Activated CD4-positive, alpha-beta T cell treated with anti-CD3 and anti-CD28 coated beads, Interleukin-2, amount 10 ng/mL, durations not matched to agents 24 days and 14 days (primary cell): ENCODE data around the gene SYNE2. TPM values are rescaled to one million over a fixed set of nuclear protein-coding genes. Genes with fewer than 3 reads are reported as not detected.

Source experiments
- DNase-seq: peaks from one replicate; pipeline ENCODE4 v3.0.0; 2022
- H3K27ac Mint-ChIP-seq: one replicate; pipeline ENCODE4 v1.8.0; 2022; ENCODE audit warnings: mild to moderate bottlenecking, mixed read lengths
- H3K27me3 Mint-ChIP-seq: one replicate; pipeline ENCODE4 v1.8.0; 2022; ENCODE audit warnings: mixed read lengths
- H3K36me3 Mint-ChIP-seq: one replicate; pipeline ENCODE4 v1.8.0; 2022; ENCODE audit warnings: low read depth, mild to moderate bottlenecking, mixed read lengths
- H3K4me1 Mint-ChIP-seq: one replicate; pipeline ENCODE4 v1.8.0; 2021; ENCODE audit warnings: mixed read lengths
- H3K4me3 Mint-ChIP-seq: one replicate; pipeline ENCODE4 v1.8.0; 2022; ENCODE audit warnings: mild to moderate bottlenecking, moderate library complexity, mixed read lengths
- H3K9me3 Mint-ChIP-seq: one replicate; pipeline ENCODE4 v1.8.0; 2021; ENCODE audit warnings: mixed read lengths
- intact Hi-C: fragments of 100-400 bp; cut with micrococcal nuclease; formaldehyde crosslinking; loops from one replicate; pipeline ENCODE4 v1.15.1; 2023
- total RNA-seq: library from RNA; stranded (reverse); gene quantifications from 2 replicates; pipeline ENCODE4 v1.2.3, GENCODE V29; 2022

Gene SYNE2
- total RNA-seq, 1 donor from 2014 or later = 22.4 TPM

GRCh38 chr14:63938198-63939005 lies 85.6 kb downstream of the SYNE2 start:
- DNase-seq = peak; percentile 79
- H3K9me3 Mint-ChIP-seq = no peaks in the 10 kb centered on the region
- peaks cover 26% of the 10 kb centered on the region for H3K4me1 Mint-ChIP-seq
- H3K27ac Mint-ChIP-seq = no peak overlapping the region
- H3K4me3 Mint-ChIP-seq = no peak overlapping the region
- no peaks in the 10 kb centered on the region for H3K27me3 Mint-ChIP-seq
- H3K36me3 Mint-ChIP-seq = peaks cover 17% of the 10 kb centered on the region
- intact Hi-C loops = no loop called here

GRCh38 chr14:63939006-63939270 lies 86.1 kb downstream of the SYNE2 start:
- no peaks in the 10 kb centered on the region for H3K9me3 Mint-ChIP-seq
- H3K36me3 Mint-ChIP-seq = peaks cover 18% of the 10 kb centered on the region
- no peak overlapping the region for H3K4me3 Mint-ChIP-seq
- no peaks in the 10 kb centered on the region for H3K27me3 Mint-ChIP-seq
- DNase-seq = no peak
- H3K27ac Mint-ChIP-seq = no peak overlapping the region
- peaks cover 22% of the 10 kb centered on the region for H3K4me1 Mint-ChIP-seq
- intact Hi-C loops = no loop called here

GRCh38 chr14:63940387-63940786 lies 87.6 kb downstream of the SYNE2 start:
- Mint-ChIP-seq H3K27ac (peak overlapping the region; percentile 40), H3K36me3 (peaks cover 21% of the 10 kb centered on the region), H3K9me3 (no peaks in the 10 kb centered on the region), H3K4me3 (peak overlapping the region; percentile 48), H3K4me1 (peaks cover 19% of the 10 kb centered on the region), H3K27me3 (no peaks in the 10 kb centered on the region)
- peak; percentile 74 for DNase-seq
- intact Hi-C loops = no loop called here

- intact Hi-C loops = no loop called here
- H3K27ac Mint-ChIP-seq = no peak overlapping the region
- no peaks in the 10 kb centered on the region for H3K9me3 Mint-ChIP-seq
- H3K36me3 Mint-ChIP-seq = peaks cover 21% of the 10 kb centered on the region
- peaks cover 19% of the 10 kb centered on the region for H3K4me1 Mint-ChIP-seq
- DNase-seq = no peak
- no peaks in the 10 kb centered on the region for H3K27me3 Mint-ChIP-seq
- H3K4me3 Mint-ChIP-seq = no peak overlapping the region
Measured at GRCh38 chr14:63941023-63941422, 88.2 kb downstream of the SYNE2 start.

- Mint-ChIP-seq H3K4me1 (peaks cover 8% of the 10 kb centered on the region), H3K27me3 (no peaks in the 10 kb centered on the region), H3K36me3 (peaks cover 48% of the 10 kb centered on the region), H3K27ac (no peak overlapping the region), H3K9me3 (no peaks in the 10 kb centered on the region), H3K4me3 (no peak overlapping the region)
- intact Hi-C loops = no loop called here
- no peak for DNase-seq
Measured at GRCh38 chr14:63949696-63950095, 96.9 kb downstream of the SYNE2 start.

GRCh38 chr14:63951021-63951420 lies 98.2 kb downstream of the SYNE2 start:
- H3K36me3 Mint-ChIP-seq = peaks cover 50% of the 10 kb centered on the region
- intact Hi-C loops = no loop called here
- H3K27me3 Mint-ChIP-seq = no peaks in the 10 kb centered on the region
- peaks cover 10% of the 10 kb centered on the region for H3K4me1 Mint-ChIP-seq
- no peak overlapping the region for H3K27ac Mint-ChIP-seq
- no peak overlapping the region for H3K4me3 Mint-ChIP-seq
- no peaks in the 10 kb centered on the region for H3K9me3 Mint-ChIP-seq
- no peak for DNase-seq

- Mint-ChIP-seq H3K4me1 (peaks cover 10% of the 10 kb centered on the region), H3K9me3 (no peaks in the 10 kb centered on the region), H3K27ac (no peak overlapping the region), H3K27me3 (no peaks in the 10 kb centered on the region), H3K4me3 (no peak overlapping the region), H3K36me3 (peaks cover 49% of the 10 kb centered on the region)
- intact Hi-C loops = no loop called here
- DNase-seq = no peak
Measured at GRCh38 chr14:63951429-63951828, 98.6 kb downstream of the SYNE2 start.

DNA sequence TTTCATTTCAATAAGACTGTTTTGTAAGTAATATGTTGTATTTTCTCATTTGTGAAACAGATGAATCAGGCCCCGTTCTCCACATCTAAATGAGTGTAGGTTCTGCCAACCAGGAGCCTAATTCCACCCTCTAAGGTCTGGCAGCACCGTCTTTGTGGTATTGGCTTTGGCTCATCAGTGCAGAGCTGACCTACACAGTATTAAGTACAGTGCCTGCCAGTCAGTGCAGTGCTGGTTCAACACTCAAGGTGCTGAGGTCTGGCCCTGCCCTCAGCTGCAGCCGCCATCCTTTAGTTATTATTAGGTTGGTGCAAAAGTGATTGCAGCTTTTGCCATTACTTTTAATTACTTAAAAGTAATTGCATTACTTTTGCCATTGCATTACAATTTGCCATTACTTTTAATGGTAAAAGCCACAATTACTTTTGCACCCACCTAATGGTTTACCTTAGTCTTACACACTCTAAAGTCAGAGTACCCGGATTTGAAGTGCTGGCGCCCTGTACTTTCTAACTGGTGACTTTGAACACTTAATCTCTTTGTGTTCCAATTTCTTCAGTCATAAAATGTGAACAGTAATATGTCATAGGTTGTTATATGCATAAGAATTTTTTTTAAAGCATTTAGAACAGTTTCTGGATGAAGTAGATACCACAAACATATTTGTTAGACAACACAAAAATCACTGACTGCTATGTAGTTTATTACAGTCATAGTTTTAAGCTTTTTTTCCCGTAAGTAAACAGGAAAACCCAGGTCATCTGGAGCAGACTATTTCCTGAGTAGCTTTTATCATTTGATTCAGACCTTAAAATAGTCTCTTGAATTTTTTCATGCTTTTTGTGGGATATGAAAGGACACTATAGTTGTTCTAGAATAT lies 99.5 kb downstream of the SYNE2 start:
- H3K27me3 Mint-ChIP-seq = no peaks in the 10 kb centered on the region
- intact Hi-C loops = no loop called here
- H3K4me1 Mint-ChIP-seq = peaks cover 10% of the 10 kb centered on the region
- no peaks in the 10 kb centered on the region for H3K9me3 Mint-ChIP-seq
- no peak overlapping the region for H3K4me3 Mint-ChIP-seq
- no peak overlapping the region for H3K27ac Mint-ChIP-seq
- peaks cover 52% of the 10 kb centered on the region for H3K36me3 Mint-ChIP-seq
- no peak for DNase-seq

- Mint-ChIP-seq H3K36me3 (peaks cover 50% of the 10 kb centered on the region), H3K4me3 (no peak overlapping the region), H3K27me3 (no peaks in the 10 kb centered on the region), H3K27ac (peak overlapping the region; percentile 11), H3K4me1 (peaks cover 10% of the 10 kb centered on the region), H3K9me3 (no peaks in the 10 kb centered on the region)
- no peak for DNase-seq
- intact Hi-C loops = no loop called here
Measured at GRCh38 chr14:63952933-63953437, 100.2 kb downstream of the SYNE2 start.

DNA sequence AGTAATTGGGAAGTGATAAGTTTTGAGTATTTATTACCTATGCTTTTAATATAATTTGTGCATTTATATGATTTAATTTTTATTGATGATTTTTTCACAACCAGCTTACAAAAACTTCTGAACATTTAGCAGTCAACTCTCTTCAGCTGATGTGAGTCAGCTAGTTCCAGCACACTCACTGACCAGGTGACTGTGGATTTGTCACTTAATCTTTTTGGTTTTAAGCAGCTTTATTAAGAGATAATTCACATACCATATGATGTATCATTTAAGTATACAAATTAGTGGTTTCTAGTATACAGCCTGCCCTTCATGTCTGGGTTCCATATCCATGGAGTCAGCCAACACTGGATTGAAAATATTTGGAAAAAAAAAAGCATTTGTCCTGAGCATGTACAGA lies 103.5 kb downstream of the SYNE2 start:
- no peaks in the 10 kb centered on the region for H3K27me3 Mint-ChIP-seq
- H3K27ac Mint-ChIP-seq = no peak overlapping the region
- H3K36me3 Mint-ChIP-seq = peaks cover 37% of the 10 kb centered on the region
- DNase-seq = no peak
- H3K4me3 Mint-ChIP-seq = no peak overlapping the region
- H3K9me3 Mint-ChIP-seq = no peaks in the 10 kb centered on the region
- peaks cover 10% of the 10 kb centered on the region for H3K4me1 Mint-ChIP-seq
- intact Hi-C loops = no loop called here

DNA sequence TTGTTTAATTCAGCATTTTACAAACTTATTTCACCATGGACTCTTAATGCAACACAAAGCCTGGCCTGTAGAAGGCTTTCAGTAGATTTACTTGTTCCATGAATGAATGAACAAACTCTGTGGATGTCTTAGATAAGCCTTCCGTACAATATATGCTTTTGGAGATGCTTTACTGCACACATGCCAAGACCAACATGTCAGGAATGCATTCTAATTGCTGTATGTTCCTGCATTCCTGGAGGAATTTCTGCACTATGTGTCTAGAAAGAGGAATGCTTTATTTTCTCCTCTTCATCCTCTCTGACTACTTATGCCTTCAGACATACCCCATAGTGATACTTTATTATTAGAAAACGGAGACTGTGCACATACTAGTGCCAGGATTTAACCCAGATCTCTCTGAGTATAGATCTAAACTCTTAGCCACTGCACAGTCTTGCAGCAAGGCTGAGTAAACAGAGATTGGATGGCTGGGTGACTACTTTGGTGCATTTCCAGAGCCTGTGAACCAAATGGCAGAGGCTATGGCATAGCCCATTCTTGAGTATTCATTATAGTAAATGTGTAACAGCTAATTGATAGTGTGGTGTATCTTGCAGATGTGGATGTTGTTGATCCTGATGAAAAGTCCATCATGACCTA lies 108.2 kb downstream of the SYNE2 start:
- no peak for DNase-seq
- no peaks in the 10 kb centered on the region for H3K27me3 Mint-ChIP-seq
- H3K36me3 Mint-ChIP-seq = peaks cover 21% of the 10 kb centered on the region
- intact Hi-C loops = no loop called here
- H3K9me3 Mint-ChIP-seq = no peaks in the 10 kb centered on the region
- no peak overlapping the region for H3K27ac Mint-ChIP-seq
- no peak overlapping the region for H3K4me3 Mint-ChIP-seq
- no peaks in the 10 kb centered on the region for H3K4me1 Mint-ChIP-seq

- intact Hi-C loops = no loop called here
- no peak for DNase-seq
- no peak overlapping the region for H3K27ac Mint-ChIP-seq
- peaks cover 20% of the 10 kb centered on the region for H3K36me3 Mint-ChIP-seq
- H3K27me3 Mint-ChIP-seq = no peaks in the 10 kb centered on the region
- H3K9me3 Mint-ChIP-seq = no peaks in the 10 kb centered on the region
- no peaks in the 10 kb centered on the region for H3K4me1 Mint-ChIP-seq
- H3K4me3 Mint-ChIP-seq = no peak overlapping the region
Measured at GRCh38 chr14:63962906-63963305, 110.1 kb downstream of the SYNE2 start.

DNA sequence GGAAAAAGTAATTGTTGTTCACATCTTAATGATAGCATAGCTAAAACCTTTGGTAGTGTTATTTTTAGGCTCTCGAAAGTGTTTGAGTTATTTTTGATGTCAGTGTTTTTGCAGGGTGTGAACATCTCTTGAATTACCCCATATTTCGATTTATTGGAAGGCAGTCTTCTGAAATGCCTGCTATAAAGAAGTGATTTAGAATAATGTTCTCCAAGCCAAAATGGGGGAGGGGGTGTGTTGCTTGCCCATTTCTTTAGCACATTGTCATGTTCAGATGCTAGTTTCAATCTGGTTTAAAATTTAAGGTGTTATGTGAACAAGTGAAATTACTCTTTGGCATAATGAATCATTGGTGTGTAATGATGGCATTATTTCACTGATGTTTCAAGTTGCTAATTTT lies 110.6 kb downstream of the SYNE2 start:
- no peak for DNase-seq
- no peaks in the 10 kb centered on the region for H3K4me1 Mint-ChIP-seq

GRCh38 chr14:63964113-63964512 lies 111.3 kb downstream of the SYNE2 start:
- intact Hi-C loops = no loop called here
- Mint-ChIP-seq H3K4me1 (no peaks in the 10 kb centered on the region), H3K27me3 (no peaks in the 10 kb centered on the region), H3K27ac (no peak overlapping the region), H3K36me3 (peaks cover 20% of the 10 kb centered on the region), H3K4me3 (no peak overlapping the region), H3K9me3 (no peaks in the 10 kb centered on the region)
- DNase-seq = no peak

More for the DNA sequence above, 110.6 kb downstream of the SYNE2 start:
- intact Hi-C loops = no loop called here
- Mint-ChIP-seq H3K9me3 (no peaks in the 10 kb centered on the region), H3K4me3 (no peak overlapping the region), H3K27me3 (no peaks in the 10 kb centered on the region), H3K27ac (no peak overlapping the region), H3K36me3 (peaks cover 21% of the 10 kb centered on the region)
